GM18511 (cell line): Measurements from ENCODE around the gene IQCE.
A peak's percentile ranks its signal among the peaks of the same experiment; 100 is the strongest.

Source experiments
- ATAC-seq: cut with Tn5 transposase; IDR thresholded peaks from one replicate; pipeline ENCODE4 v1.9.1; 2021; ENCODE audit warnings: mild to moderate bottlenecking, moderate library complexity; ENCODE audit not compliant: unreplicated experiment

Gene IQCE

DNA sequence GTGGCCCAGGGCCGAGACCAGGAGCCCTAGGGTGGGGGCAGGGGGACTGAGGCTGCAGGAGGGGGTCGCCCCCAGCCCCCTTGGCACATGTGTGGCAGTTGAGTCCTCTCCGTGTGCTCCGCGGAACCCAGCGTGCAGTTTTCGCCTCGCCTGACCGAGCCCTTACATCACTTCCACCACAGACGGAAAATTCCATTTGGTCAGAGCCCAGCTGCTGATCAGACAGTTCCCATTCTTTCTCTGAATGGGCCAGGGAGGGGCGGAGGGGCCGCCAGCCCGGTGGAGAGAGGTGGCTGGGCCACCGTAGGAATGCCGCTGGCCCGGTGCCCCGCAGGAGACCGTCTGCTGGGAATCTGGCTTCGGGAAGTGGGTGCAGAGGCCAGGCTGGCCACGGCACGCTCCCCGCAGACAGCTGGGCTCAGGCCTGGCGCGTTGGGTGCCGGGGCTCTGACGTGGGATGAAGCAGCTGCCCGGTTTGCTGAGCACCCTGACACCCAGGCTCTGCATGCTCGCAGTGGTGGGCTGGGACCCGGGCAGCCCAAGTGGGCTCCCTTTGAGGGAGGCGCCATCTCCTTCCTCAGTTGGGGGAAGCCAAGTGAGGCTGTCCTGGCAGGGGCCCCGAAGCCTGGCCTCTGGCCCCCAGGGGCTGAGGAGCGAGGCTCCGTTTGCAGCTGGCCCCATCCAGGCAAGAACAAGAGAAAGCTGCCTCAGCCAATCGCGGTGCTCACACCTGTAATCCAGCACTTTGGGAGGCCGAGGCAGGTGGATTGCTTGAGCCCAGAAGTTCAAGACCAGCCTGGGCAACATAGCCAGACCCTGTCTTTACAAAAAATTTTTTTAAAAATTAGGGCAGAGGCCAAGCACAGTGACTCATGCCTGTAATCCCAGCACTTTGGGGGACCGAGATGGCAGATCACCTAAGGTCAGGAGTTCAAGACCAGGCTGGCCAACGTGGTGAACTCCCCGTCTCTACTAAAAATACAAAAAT lies 82.9 kb downstream of the IQCE start:
- ATAC-seq: peak; percentile 53

DNA sequence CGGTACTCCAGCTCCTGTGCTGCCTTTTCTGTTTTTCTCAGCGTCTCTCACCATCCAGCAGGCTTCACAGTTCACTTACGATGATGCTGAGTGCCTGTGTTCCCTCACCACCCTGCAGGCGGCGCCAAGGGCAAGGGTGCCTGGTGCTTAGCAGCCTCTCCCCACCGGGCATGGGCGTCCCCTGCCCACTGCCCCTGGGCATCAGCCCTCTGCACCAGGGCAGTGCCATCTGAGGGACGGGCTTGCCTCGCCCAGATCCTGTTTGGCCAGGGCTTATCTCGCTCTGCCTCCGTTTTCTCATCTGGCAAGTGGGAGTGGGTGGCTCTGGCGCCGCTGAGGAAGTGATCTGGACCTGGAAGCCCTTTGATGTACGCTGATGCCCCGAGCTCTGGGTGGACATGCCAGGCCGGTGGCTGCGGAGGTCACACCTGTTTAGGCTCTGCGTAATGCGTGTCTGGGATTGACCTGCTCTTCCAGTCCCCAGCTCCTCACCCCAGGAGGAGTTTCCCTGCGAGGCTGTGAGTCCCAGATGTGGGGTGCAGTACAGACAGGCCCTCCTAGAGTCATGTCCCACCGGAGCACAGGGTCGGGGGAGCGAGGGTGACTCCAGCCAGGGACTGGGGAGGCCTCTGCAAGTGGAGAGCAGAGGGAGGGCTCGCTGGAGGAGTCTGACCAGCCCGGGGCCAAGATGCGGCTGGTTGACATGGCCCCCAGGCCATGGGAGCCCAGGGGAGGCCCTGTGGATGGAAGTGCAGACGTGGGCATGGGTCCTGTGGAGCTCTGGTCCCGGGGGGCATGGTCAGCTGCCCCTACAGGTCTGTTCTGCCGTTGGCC lies 84.8 kb downstream of the IQCE start:
- no peak for ATAC-seq

DNA sequence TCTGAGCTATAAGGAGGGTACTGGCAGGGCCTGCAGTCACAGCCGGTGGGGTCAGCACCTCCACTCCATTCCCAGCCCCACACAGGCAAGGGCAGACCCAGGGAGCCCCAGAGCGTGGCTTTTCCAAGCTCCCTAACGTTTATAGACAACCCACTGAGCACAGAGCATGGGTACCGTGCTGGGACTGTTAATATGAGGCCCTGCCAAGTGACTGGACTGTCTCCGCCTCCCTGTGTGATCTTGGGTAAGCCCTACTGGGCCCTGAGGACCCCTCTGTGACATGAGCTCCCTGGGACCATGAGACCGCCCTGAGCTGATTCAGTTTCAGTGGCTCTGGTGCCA lies 85.4 kb downstream of the IQCE start:
- no peak for ATAC-seq

- peak; percentile 48 for ATAC-seq
Observed at GRCh38 chr7:2644562-2645273, 85.9 kb downstream of the IQCE start.

DNA sequence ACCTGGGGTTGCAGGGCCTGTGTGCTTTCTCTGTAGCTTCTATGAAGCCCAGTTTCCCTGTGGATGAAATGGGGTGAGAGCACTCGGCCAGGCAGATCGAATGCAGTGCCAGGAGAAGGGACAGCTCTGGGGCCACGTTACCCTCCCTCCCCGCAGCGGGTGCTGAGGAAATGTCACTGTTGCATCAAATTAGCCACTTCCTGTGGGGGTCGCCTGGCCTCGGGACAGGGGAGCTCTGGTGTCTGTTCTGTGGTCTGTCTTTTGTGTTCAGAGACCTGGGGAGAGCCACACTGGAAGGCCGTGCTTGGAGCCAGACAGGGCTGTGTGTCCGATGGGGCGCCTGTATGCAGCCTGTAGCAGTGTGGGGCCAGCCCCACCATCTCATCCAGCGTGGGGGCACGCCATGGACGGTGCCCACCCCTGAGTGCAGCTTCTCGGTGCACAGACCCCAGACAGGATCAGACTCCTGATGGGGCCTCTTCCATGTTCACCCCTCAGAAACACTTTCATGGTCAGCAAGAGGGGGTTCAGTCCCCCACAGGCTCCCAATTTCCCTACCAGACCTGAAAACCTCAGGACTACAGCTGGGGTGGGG lies 86.6 kb downstream of the IQCE start:
- ATAC-seq: peak; percentile 51

DNA sequence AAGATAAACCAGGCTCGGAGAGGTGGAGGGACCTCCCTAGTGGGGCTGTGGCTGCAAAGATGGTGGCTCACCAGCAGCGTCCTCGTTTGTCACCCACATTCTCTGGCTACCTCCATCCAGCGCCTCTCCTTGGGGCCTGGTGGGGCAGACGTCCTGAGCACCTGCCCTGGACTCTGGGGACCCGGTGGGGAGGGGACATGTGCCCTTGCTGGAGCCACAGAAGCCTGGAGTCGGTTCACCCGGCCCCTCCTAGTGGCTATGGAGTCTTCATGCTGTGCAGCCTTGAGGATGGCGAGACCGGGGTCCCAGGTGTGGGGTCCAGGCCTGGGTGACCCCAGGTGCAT lies 87.5 kb downstream of the IQCE start:
- no peak for ATAC-seq

- no peak for ATAC-seq
Observed at GRCh38 chr7:2646680-2647571, 88.1 kb downstream of the IQCE start.

- ATAC-seq: no peak
Observed at GRCh38 chr7:2647594-2648172, 88.9 kb downstream of the IQCE start.

- no peak for ATAC-seq
Observed at GRCh38 chr7:2649139-2649838, 90.5 kb downstream of the IQCE start.

DNA sequence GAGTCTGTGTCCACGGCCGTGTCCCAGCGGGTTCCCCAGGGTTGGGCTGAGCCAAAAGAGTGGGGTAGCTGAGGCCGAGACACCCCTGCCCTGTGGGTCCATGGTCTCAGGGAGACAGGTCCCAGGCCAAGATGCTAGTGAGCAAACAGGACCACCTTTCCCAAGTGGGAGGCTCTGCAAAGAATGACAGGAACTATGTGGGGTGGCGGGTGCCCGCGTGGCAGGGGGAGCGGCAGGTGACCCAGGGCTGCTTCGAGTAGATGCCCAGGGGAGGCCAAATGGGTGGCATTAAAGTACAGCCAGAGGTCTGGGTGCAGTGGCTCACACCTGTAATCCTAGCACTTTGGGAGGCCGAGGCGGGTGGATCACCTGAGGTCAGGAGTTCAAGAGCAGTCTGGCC lies 91.2 kb downstream of the IQCE start:
- no peak for ATAC-seq

- no peak for ATAC-seq
Observed at GRCh38 chr7:2650451-2650850, 91.7 kb downstream of the IQCE start.

GRCh38 chr7:2651336-2651735 lies 92.6 kb downstream of the IQCE start:
- ATAC-seq: no peak

DNA sequence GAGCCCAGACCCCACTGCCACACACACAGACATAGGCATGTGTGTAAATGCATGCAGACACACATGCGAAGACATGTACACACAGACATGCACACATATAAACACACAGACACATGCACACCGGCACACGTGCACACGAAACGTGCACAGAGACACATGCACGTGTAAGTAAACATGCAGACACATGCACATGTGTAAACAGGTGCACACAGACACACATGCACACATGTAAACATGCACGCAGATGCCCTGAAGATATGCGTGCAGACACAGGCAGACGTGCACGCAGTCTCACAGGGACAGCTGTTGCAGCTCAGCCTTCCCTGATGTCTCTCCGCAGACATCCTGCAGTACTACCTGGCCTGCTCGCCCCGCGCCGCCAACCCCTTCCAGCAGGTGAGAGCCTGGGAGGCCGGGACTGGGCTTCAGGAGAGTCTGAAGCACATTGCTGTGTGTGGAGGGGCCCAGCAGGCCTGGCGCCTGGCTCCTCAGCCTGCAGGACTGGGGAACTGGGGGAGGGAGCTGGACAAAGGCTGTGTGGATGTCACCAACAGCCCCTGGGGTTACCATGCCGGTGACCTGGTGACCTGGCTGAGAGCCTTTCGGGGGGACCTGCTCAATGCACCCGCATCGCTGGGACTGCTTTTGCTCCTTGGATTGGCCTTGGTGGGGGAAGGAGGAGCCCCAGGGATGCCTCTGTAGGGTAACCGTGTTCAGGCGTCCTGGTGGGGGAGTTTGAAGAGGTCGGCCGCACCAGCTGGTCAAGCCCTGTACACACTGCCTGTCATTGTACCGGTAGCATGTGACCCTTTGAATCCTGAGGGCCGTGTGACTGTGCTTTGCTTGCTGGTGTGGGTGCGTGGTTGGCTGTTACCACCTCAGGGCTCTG lies 93.3 kb downstream of the IQCE start:
- no peak for ATAC-seq

- ATAC-seq: no peak
Observed at GRCh38 chr7:2652736-2653060, 93.9 kb downstream of the IQCE start.

DNA sequence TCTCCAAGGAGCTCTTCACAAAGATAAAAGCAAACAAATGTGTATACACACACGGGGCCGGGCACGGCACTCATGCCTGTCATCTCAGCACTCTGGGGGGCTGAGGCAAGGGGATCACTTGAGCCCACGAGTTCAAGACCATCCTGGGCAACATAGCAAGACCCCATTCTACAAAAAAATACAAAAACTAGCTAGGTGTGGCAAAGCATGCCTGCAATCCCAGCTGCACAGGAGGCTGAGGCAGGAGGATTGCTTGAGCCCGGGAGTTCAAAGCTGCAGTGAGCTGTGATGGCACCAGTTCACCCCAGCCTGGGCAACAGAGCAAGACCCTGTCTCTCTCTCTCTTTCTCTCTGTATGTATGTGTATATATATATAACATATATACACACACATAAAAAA lies 95.3 kb downstream of the IQCE start:
- ATAC-seq: no peak

- ATAC-seq: no peak
Observed at GRCh38 chr7:2655870-2656614, 97.3 kb downstream of the IQCE start.

DNA sequence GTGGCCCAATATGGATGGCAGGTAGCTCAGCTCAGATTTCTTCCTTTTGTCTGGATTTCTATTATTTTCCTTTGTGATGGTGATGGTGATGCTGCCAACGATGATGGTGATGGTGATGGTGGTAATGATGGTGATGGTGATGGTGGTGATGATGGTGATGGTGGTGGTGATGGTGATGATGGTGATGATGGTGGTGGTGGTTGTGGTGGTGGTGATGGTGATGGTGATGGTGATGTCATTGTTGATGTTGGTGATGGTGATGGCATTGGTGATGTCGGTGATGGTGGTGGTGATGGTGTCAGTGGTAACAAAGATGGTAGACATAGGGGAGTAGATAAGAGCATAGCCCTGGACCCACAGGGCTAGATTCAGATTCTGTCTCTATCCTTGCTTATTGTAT lies 98.4 kb downstream of the IQCE start:
- ATAC-seq: no peak
